Body of pancreas (tissue), 4 donors: ENCODE results near the gene SH3D19.

Experiments
- CTCF ChIP-seq, 7 experiments: fragments of 450-650 bp in 4 of 7; fragments of 200-600 bp in 3 of 7; sonication (generic) in 3 of 7; IDR thresholded peaks; one replicate each; pipeline ENCODE4 v1.5.1; 2016 to 2019; ENCODE audit warnings: antibody characterized with exemption in 7 of 7
- POLR2A ChIP-seq, 3 donors: fragments of 450-650 bp; IDR thresholded peaks; one replicate each; pipeline ENCODE4 v1.6.1; 2016; ENCODE audit warnings: antibody characterized with exemption in 3 of 3, mild to moderate bottlenecking in 2 of 3

- no peak for TF ChIP-seq CTCF (IDR thresholded peaks at IDR 0.05)
- TF ChIP-seq POLR2A (IDR thresholded peaks at IDR 0.05): no peak
Measured at GRCh38 chr4:151296227-151296626, 29.2 kb downstream of the SH3D19 start.
